RPMI7951 (cell line): ENCODE results near the gene SLC22A15. TPM values are rescaled to one million over a fixed set of nuclear protein-coding genes. Genes with fewer than 3 reads are reported as not detected.
"Not testable (repeated sequence)": the region's sequence is repeated elsewhere in the genome, so short reads cannot be mapped to it uniquely, and the experiment has no call there.

ENCODE experiments used
- DNase-seq: peaks from one replicate; pipeline ENCODE4 v3.0.0-alpha.2; 2012; ENCODE audit warnings: low read depth
- total RNA-seq: library from RNA; depleted of rRNA; stranded (reverse); fragments of >200 nt; shearing (Covaris generic); gene quantifications from 2 replicates; pipeline ENCODE4 v1.2.3, GENCODE V29; 2014

The SLC22A15 gene
- total RNA-seq, 1 experiment from 2014 or later = 0.60 TPM

DNA sequence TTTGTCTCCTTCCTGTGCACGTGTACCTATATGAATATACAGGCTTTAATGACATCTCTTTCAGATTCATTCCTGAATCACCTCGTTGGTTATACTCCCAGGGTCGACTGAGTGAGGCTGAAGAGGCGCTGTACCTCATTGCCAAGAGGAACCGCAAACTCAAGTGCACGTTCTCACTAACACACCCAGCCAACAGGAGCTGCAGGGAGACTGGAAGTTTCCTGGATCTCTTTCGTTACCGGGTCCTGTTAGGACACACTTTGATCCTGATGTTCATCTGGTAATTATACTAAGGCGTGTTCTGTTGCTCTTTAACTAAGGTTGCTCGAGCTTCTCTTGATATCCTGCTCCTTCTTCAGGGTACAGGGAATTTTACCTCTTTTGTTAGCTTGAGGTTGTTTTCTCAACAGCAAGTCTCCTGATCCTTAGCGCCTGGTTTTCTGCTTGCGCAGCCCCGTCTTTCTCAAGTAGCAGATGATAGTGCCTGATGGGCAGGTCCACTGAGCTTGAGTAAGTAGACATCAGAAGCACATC is 55.1 kb downstream of the SLC22A15 start:
- no peak for DNase-seq

DNA sequence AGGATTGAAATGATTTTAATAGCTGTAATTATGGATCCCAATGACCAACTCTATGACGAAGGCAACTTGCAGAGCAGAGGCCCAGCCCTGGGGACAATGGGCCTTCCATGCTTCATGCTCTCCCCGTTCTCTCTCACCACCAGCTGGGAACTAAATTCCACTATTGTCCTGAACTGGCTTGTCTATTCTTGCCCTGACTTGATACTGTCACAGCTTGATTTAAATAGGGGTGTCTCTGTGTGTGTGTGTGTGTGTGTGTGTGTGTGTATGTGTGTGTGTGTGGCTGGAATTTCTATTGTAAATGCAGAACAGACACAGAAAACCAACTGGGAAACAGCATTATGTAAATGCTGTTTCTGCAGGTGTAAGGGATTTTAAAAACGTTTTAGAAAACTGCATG is 57.0 kb downstream of the SLC22A15 start:
- no peak for DNase-seq

DNA sequence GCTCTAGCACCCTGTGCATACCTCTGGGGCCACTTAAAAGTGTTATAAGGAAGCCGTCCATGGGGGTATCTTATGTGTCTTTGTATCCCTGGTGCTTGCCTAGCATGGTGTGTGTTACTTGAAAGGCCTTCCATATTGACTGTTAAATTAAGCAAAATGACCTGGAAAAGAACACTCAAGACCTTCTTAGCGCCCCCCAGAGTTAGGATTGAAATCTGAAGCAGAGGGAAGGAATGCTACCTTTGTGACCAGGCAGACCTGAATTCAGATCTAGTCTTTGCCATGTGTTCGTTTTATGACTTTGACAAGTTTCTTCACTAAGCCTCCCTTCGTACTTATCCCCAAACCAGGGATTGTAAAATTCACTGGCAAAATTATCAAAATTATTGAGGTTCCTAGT is 59.9 kb downstream of the SLC22A15 start:
- no peak for DNase-seq

DNA sequence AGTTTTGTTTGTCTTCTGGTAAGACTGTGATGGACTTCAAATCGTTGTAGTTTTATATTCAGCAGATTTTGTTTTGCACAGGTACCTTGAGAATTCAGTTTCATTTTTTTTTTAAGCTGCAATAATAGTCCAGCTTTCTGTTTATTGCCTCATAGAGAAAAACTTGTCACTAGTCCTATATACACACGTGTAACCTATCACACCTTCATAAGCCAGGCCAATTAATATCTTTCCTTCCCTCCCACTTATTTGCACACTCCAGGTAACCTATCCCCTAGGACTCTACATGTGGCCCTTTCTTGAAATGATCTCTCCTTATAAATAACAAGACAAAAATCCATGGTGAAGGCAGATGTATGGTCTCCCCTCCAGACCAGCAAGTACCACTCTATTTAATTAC is 62.4 kb downstream of the SLC22A15 start:
- no peak for DNase-seq

DNA sequence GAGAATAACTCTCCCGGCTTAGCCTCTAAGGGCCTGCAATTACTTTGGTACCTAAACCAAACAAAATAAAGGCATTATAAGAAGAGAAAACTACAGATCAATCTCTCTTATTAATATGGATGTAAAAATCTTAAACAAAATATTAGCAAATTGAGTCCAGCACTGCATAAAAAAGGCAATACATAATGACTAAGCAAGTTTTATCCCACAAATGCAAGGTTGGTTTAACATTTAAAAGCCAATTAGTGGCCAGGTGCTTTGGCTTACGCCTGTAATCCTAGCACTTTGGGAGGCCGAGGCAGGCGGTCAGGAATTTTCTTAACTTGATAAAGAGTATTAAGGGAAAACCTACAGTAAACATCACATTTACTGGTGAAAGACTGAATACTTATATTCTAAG is 67.8 kb downstream of the SLC22A15 start:
- DNase-seq = no peak

DNA sequence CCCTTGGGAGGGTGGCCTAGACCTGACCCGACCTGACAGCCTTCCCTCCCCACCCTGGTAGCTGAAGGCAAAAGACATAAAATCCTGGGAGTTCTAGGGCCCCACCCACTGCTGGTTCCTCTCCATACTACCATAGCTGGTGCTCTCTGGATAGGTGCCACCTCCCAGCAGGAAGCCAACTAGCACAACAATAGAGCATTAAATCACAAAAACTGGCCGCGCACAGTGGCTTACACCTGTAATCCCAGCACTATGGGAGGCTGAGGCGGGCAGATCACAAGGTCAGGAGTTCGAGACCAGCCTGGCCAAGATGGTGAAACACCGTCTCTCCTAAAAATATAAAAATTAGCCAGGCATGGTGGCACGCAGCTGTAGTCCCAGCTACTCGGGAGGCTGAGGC is 70.6 kb downstream of the SLC22A15 start:
- not testable (repeated sequence) for DNase-seq

DNA sequence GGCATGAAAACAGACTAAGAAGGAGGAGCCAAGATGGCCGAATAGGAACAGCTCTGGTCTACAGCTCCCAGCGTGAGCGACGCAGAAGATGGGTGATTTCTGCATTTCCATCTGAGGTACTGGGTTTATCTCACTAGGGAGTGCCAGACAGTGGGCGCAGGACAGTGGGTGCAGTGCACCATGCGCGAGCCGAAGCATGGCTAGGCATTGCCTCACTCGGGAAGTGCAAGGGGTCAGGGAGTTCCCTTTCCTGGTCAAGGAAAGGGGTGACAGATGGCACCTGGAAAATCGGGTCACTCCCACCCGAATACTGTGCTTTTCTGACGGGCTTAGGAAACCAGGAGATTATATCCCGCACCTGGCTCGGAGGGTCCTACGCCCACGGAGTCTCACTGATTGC is 75.6 kb downstream of the SLC22A15 start:
- DNase-seq = not testable (repeated sequence)

DNA sequence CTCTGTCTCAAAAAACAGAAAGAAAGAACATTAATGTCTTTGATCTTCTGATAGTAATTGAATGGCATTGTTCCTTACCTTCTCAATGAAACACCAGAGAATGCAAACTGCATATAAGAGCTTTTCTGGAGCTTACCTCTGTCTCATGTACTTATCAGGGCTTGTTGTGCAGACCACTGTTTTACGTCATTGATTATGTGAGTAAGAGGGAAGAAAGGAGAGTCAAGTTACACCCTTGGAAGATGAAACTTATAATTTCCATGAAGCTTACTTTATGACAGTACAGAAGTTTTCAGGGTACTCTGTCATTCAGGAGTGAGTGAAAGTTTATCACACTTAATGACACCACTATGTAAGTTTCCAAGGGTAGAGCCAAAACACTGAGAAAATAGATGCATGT is 85.9 kb downstream of the SLC22A15 start:
- no peak for DNase-seq

DNA sequence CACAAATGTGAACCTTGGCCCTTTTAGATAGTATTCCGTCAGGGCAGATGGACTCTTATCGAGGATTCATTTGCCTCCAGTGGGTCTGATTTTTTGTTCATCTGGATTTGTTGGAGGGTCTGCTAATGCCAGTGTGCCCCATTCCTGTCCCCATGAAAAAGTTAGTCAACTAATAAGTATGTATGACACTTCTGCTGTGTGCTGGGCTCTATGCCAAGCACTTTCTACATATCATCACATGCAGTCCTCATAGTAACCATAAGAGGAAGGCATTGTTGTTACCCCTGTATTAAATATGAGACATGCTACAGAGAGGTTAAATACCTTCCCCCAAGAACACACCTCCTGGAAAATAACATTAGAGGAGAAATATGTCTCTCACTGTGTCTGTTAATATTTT is 88.3 kb downstream of the SLC22A15 start:
- DNase-seq = peak; percentile 6

DNA sequence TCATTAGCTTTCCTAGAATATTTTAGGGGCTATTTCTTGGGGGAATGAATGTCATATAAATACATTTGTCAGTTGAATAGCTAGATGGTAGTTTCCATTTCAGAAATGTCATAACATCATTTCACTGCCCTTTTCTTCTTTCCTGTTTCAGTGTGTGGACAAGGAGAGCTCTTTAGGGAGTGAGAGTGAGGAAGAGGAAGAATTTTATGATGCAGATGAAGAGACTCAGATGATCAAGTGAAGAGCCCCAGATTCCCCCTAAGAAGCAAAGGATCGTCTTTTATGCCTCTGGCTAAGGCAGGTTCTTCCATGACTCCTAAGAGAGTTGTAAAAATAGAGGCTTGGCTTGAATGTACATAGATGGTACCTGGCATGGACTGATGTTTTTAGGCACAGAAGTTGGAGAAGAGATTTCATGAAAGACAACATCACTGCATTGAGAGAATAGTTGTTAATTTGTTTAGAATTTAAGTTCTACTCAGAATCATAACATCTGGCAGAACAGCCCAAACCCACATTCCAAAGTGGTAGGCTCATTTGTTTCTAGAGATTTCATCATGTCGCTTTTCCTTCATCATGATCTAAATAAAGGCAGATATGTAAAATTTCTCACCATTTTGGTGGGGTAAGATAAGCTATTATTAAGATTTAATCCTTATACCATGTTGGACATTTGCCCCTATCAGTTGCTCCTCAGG is 90.7 kb downstream of the SLC22A15 start:
- peak; percentile 53 for DNase-seq

DNA sequence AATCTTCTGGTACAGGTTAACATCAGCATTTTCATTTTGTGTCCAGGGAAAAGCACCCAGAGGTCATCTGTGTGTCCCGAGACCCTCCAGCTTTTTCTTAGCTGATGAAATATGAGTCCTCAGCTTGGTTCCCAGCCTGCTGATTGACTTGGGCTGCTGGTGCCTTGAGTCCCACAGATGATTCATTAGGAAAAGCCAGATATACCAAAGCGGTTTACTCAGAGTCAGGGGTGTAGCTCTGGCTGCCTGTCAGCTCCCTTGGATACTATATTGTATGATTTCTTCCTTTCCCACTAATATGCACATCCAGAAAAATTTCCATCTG is 91.2 kb downstream of the SLC22A15 start:
- DNase-seq = peak; percentile 76

DNA sequence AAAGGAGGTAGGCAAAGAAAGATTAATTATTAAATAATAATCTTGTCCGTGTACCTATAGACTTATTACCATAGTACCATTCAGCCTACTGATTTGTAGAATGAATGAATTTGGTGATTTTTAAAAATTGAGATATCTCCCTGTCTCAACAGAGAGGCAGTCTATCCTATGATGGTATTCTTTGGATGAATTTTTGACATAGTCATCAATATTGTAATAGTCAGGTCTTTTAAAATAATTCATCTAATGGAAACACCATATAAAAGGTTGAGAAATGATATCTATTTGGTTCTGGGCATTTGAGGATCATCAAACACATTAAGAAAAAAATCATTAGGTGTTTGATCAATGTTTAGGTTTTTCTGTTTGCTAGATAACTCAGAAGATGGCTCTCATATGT is 99.3 kb downstream of the SLC22A15 start:
- no peak for DNase-seq

DNA sequence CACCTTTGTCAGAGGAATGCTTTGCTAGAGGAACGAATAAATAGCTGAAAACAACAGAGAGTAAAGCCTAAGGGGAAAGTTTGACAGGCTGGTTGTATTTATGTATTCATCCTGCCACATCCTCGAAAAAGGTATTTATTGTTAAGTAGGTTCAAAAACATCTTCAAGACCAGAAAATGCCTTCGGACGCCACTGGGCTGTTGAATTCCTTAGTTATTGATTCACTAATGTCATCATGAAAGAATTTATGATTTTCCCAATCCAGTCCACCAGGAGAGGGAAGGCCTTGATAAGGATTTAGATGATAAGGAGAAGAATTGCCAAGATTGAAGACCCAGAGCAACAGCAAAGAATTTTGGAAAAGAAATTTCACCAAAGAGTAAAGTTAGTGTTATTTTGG is 99.7 kb downstream of the SLC22A15 start:
- peak; percentile 2 for DNase-seq

DNA sequence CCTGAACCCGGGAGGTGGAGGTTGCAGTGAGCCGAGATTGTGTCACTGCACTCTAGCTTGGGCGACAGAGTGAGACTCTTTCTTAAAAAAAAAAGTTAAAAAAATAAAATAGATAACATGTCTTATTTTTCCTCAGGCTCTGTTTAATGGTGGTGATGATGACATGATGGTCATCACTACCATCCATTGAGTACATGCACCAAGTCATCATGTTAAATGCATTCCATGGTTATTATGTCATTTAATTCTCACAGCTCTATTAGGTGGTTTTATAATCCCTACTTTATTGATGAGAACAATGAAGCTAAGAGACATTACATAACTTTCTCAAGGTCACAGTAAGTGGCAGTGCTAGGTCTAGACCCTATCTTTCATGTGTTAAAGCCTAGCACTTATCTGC is 100.5 kb downstream of the SLC22A15 start:
- DNase-seq = peak; percentile 21

DNA sequence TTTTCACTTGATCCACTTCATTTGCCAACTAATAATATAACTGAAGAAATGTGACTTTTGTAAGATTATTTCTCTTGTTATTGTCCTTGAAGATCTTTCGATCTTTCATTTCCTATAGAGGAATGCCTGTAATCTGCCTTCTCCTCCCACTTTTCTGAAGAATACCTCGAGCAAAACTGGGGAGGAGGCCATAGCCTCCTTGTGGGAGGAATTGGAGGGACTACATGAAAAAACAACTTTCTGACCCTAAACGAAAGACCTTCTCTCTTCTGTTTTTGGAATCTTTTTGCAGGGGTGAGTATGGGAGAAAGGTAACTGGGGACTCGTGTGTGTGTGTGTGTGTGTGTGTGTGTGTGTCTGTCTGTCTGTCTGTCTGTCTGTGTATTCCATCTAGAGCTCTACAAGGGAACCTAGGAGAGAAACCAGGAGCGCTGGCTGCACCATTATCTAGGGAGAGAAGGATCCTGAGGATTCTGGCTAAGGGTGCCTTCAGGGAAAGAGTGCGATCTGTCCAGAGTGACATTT is 102.4 kb downstream of the SLC22A15 start:
- DNase-seq = no peak

DNA sequence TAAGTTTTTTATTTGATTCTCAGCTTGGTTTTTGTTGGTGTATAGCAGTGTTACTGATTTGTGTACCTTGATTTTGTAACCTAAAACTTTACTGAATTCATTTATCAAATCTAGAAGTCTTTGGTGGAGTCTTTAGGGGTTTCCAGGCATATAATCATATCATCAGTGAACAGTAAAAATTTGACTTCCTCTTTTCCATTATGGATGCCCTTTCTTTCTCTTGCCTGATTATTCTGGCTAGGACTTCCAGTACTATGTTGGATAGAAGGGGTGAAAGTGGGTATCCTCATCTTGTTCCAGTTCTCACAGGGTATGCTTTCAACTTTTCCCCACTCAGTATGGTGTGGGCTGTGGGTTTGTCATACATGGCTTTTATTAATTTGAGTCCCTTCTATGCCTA is 111.3 kb downstream of the SLC22A15 start:
- DNase-seq = no peak

DNA sequence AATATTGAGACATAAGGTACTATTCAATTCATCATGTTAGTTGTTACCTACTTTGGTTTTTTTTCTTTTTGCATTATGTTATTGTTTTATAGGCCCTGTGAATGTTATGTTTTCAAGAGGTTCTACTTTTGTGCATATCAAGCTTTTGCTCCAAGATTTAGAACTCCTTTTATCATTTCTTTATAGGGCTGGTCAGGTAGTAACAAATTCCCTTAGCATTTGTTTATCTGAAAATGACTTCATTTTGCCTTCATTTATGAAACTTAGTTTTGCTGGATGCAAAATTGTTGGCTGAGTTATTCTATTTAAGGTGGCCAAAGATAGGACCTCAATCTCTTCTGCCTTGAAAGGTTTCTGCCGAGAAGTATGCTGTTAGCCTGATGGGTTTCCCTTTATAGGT is 113.6 kb downstream of the SLC22A15 start:
- no peak for DNase-seq

DNA sequence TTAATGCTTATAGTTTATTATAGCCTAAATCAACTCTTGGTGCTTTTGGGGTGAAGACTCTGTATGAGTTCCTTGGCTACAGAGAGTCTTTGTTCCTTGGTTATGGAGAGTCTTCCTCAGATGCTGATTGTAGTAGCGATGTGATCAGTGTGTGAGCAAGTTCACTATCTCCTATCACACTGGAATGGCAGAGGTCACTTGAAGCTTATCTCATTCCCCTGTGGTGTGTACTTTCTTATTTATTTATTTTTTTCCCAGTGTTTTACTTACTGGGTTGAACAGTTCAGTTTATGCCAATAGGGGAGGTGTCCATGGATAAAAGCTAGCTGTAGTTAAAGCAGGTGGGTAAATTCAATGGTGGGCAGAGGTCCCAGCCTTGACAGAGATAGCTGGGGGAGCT is 114.8 kb downstream of the SLC22A15 start:
- no peak for DNase-seq

DNA sequence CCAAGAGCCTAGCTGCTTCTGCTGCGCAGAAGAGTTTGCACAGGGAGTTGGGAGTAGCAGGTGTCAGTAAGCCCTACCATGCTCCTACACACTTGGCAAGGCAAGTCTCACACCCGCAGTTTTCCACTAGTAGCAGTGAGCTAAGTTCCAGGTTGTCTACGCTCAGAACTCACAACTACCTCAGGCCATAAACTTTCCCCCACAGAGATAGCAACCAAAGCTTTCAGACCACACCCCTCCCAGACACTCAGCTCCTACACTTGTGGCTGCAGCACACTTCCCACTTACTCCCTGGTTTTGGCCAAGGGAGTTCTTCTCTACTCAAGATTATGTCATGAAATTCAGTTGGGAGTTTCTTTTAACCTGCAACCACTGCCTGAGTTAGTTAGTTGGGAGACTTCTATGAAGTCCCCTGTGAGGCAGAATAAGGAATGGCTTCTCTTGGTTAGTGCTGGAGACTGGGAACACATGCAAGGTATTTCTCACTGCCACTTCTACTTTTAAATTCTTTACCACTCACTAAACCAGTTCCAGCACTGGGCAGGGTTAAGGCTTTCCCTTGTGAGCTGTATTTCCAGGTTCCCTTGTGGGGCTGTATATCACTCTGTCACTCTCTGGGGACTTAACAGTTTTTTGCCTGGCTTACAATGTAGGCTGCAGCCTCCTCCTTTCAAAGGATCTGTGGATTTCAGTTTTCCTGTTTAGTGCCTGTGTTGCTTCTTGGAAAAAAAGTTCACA is 116.6 kb downstream of the SLC22A15 start:
- DNase-seq = no peak

DNA sequence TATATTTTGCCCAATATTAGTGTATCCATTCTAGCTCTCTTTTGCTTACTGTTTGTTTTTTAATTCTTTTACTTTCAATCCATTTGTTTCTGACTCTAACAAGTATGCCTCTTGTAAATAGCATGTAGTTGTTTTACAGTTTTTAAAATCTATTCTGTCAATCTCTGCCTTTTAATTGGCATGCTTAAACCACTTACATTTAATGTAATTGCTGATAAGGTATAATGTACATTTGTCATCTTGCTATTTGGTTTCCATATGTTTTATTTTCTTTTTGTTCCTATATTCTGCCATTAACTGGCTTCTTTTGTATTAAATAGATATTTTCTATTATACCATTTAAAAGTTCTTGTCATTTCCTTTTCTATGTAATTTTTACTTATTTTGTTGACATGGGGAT is 118.7 kb downstream of the SLC22A15 start:
- DNase-seq = no peak

DNA sequence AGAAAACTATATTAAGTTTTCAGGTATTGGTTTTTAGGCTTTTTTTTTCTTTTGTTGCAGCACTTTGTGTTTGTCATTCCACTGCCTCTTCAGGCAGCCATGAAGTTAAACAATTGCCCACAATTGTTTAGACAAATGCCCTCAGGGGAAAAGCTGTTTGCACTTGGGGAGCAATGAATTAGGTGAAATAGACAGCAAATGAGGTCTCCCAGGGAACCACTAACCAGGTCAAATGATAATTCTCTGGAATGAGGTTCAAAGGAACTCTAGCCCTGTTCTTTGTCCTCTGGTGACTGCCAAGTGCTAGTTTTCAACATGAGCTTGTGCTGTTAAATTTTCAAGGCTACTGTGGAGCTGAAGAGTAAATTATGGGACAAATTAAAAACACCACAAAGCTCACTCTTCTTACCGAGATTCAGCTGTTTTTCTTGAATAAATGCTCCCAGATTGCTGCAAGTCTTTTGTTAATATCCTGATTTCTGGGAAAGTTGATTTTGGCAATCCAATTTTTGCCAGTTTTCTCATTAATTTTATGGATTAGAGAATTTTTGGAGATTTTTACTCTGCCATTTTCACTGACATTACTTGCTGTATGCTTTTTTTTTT is 119.8 kb downstream of the SLC22A15 start:
- peak; percentile 4 for DNase-seq

DNA sequence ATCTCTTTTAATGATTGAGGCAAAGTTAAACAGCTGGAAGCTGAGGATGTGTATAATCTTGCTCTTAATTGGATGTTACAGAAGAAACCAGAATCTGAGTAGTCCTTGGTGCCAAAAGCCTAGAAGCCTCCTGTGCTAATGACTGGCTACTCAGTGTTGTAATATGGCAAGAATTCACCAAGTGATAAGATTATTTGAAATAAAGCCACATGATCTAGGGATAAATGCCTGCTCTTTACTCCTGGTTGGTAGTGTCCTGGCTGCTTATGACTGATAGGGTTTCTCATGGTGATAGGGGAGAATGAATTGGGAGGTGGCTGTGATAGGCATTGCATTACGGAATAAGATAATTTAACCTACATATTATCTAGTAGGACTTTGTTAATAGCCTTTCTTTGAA is 121.3 kb downstream of the SLC22A15 start:
- no peak for DNase-seq

DNA sequence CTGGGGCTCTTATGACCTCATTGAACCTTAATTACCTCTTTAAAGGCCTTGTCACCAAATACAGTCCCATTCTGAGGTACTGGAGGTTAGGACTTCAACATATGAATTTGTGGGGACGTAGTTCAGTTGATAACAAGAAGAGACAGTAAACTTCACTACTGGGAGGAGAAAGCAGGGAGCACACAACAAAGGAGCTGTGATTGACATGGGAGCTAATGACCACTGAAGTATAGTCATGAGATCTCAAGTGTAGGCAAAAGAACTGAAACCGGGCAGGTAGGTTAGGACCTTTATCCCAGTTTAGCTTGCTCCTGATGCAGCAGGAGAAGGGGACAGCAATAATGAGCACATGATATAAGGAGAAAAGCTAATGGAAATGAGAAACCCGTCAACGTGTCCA is 123.1 kb downstream of the SLC22A15 start:
- DNase-seq = no peak
